H1 (cell line): ENCODE measurements around the gene ARHGAP28. TPM values are rescaled to one million over a fixed set of nuclear protein-coding genes. Genes with fewer than 3 reads are reported as not detected.
"Not testable (repeated sequence)": the region's sequence is repeated elsewhere in the genome, so short reads cannot be mapped to it uniquely, and the experiment has no call there.

ENCODE experiments used
- CTCF ChIA-PET: fragments of 300-600 bp; sonication (Branson Sonifier 250); formaldehyde crosslinking; loops from one replicate; lab custom pipeline; 2021; ENCODE audit not compliant: partially characterized antibody; lab: Charles Lee
- POLR2A ChIA-PET: fragments of 300-600 bp; sonication (Branson Sonifier 250); formaldehyde crosslinking; loops from one replicate; lab custom pipeline; 2021; ENCODE audit warnings: inconsistent platforms; ENCODE audit not compliant: partially characterized antibody; lab: Charles Lee
- DNase-seq, 2 experiments: peaks; one replicate each; pipeline versions ENCODE4 v3.0.0 to v3.0.0-alpha.2; 2010 to 2022; ENCODE audit warnings: low spot score in 2 of 2, low read depth in 1 of 2, mixed read lengths in 1 of 2
- FAIRE-seq: peaks from 2 replicates; lab custom pipeline; 2011; peaks lifted over from hg19 to GRCh38; lab: Jason Lieb, UNC
- H2AFZ ChIP-seq: 2 replicates; pipeline ENCODE4 v1.8.1; 2012; ENCODE audit warnings: low read length, inconsistent platforms
- H2AK5ac ChIP-seq: 2 replicates; pipeline ENCODE4 v1.6.1; 2013; ENCODE audit warnings: low read depth, low read length
- H2BK120ac ChIP-seq: replicated peaks from 2 replicates; pipeline ENCODE3; 2013; ENCODE audit warnings: low read depth, low read length, inconsistent platforms
- H2BK12ac ChIP-seq: 2 replicates; pipeline ENCODE4 v1.6.1; 2013; ENCODE audit warnings: low read depth, low read length
- H2BK15ac ChIP-seq: 2 replicates; pipeline ENCODE4 v1.6.1; 2013; ENCODE audit warnings: low read length
- H2BK20ac ChIP-seq: 2 replicates; pipeline ENCODE4 v1.6.1; 2013; ENCODE audit warnings: low read length
- H2BK5ac ChIP-seq: 2 replicates; pipeline ENCODE4 v1.6.1; 2013; ENCODE audit warnings: low read depth, low read length
- H3K14ac ChIP-seq: 2 replicates; pipeline ENCODE4 v1.6.1; 2013; ENCODE audit warnings: inconsistent platforms; ENCODE audit not compliant: insufficient read length
- H3K18ac ChIP-seq: 2 replicates; pipeline ENCODE4 v1.6.1; 2013; ENCODE audit warnings: low read length; ENCODE audit errors: extremely low read depth
- H3K23ac ChIP-seq: 2 replicates; pipeline ENCODE4 v1.6.1; 2013; ENCODE audit warnings: inconsistent platforms; ENCODE audit not compliant: insufficient read length
- H3K23me2 ChIP-seq: 2 replicates; pipeline ENCODE4 v1.6.1; 2013; ENCODE audit warnings: low read depth, low read length
- H3K27ac ChIP-seq: 2 replicates; pipeline ENCODE4 v1.6.1; 2011; ENCODE audit warnings: low read depth, low read length, inconsistent platforms
- H3K27me3 ChIP-seq, 4 experiments: replicated peaks in 1 of 4; 1 replicate in 1 of 4; 2 replicates in 3 of 4; pipeline versions ENCODE4 v1.6.1 to v1.8.1; 2011 to 2013; ENCODE audit warnings: low read length in 3 of 4, mild to moderate bottlenecking in 3 of 4, inconsistent platforms in 2 of 4, mixed read lengths in 2 of 4, moderate library complexity in 1 of 4; ENCODE audit not compliant: control insufficient read depth in 3 of 4, insufficient read depth in 3 of 4; ENCODE audit errors: extremely low read depth in 1 of 4
- H3K36me3 ChIP-seq, 4 experiments: 2 replicates each; pipeline versions ENCODE4 v1.6.1 to v1.8.1; 2011 to 2013; ENCODE audit warnings: mild to moderate bottlenecking in 4 of 4, low read length in 3 of 4, moderate library complexity in 2 of 4, control low read depth in 1 of 4, inconsistent platforms in 1 of 4; ENCODE audit not compliant: insufficient read depth in 4 of 4, control insufficient read depth in 2 of 4
- H3K4ac ChIP-seq: replicated peaks from 2 replicates; pipeline ENCODE3; 2013; ENCODE audit warnings: low read length, low read depth, mixed read lengths, inconsistent platforms; ENCODE audit not compliant: insufficient read length
- H3K4me1 ChIP-seq, 4 experiments: replicated peaks in 1 of 4; 1 replicate in 1 of 4; 2 replicates in 3 of 4; pipeline versions ENCODE4 v1.6.1 to v1.8.1; 2011 to 2013; ENCODE audit warnings: low read length in 3 of 4, inconsistent platforms in 2 of 4, mixed read lengths in 1 of 4; ENCODE audit not compliant: insufficient read depth in 4 of 4, control insufficient read depth in 3 of 4
- H3K4me2 ChIP-seq, 2 experiments: 2 replicates each; pipeline versions ENCODE4 v1.6.1 to v1.8.1; 2011 to 2013; ENCODE audit warnings: low read depth in 2 of 2, low read length in 2 of 2, control low read depth in 1 of 2, inconsistent platforms in 1 of 2, mild to moderate bottlenecking in 1 of 2; ENCODE audit not compliant: insufficient read depth in 1 of 2
- H3K4me3 ChIP-seq, 4 experiments: fragments of 200-600, 300-600 bp in 1 of 4; sonication (generic), shearing (Covaris generic), sonication (Bioruptor Twin) in 1 of 4; 2 replicates each; pipeline versions ENCODE4 v1.5.1 to v1.8.1; 2011 to 2016; ENCODE audit warnings: low read length in 4 of 4, low read depth in 3 of 4, control low read depth in 2 of 4, inconsistent platforms in 2 of 4, mild to moderate bottlenecking in 2 of 4, mixed read lengths in 1 of 4, moderate library complexity in 1 of 4; ENCODE audit not compliant: insufficient read depth in 2 of 4; ENCODE audit errors: extremely low read depth in 1 of 4
- H3K56ac ChIP-seq: replicated peaks from 2 replicates; pipeline ENCODE3; 2013; ENCODE audit warnings: low read depth, mild to moderate bottlenecking, mixed read lengths, low read length, inconsistent platforms; ENCODE audit not compliant: insufficient read length
- H3K79me1 ChIP-seq: 2 replicates; pipeline ENCODE4 v1.6.1; 2013; ENCODE audit warnings: low read depth, low read length, control low read depth
- H3K79me2 ChIP-seq, 2 experiments: 2 replicates each; pipeline versions ENCODE4 v1.6.1 to v1.8.1; 2012 to 2013; ENCODE audit warnings: low read length in 2 of 2, mild to moderate bottlenecking in 2 of 2, inconsistent platforms in 1 of 2; ENCODE audit not compliant: insufficient read depth in 2 of 2, control insufficient read depth in 1 of 2
- H3K9ac ChIP-seq, 4 experiments: replicated peaks in 1 of 4; 1 replicate in 1 of 4; 2 replicates in 3 of 4; pipeline versions ENCODE4 v1.6.1 to v1.8.1; 2011 to 2013; ENCODE audit warnings: low read depth in 3 of 4, low read length in 3 of 4, control low read depth in 2 of 4, mild to moderate bottlenecking in 2 of 4, moderate library complexity in 2 of 4, inconsistent platforms in 1 of 4; ENCODE audit errors: extremely low read depth in 1 of 4
- H3K9me3 ChIP-seq, 2 experiments: 2 replicates each; pipeline versions ENCODE4 v1.6.1 to v1.8.1; 2012 to 2013; ENCODE audit warnings: mild to moderate bottlenecking in 2 of 2, moderate library complexity in 2 of 2, control low read depth in 1 of 2, inconsistent platforms in 1 of 2, low read depth in 1 of 2, low read length in 1 of 2, mixed read lengths in 1 of 2; ENCODE audit not compliant: insufficient read depth in 2 of 2
- H4K20me1 ChIP-seq, 2 experiments: replicated peaks in 1 of 2; 2 replicates each; pipeline versions ENCODE3 to v1.8.1; 2011 to 2013; ENCODE audit warnings: inconsistent platforms in 2 of 2, low read length in 2 of 2, mild to moderate bottlenecking in 1 of 2; ENCODE audit not compliant: insufficient read depth in 2 of 2, control insufficient read depth in 1 of 2
- H4K5ac ChIP-seq: 2 replicates; pipeline ENCODE4 v1.6.1; 2013; ENCODE audit warnings: low read length, low read depth, mixed read lengths, inconsistent platforms; ENCODE audit not compliant: insufficient read length
- H4K8ac ChIP-seq: 2 replicates; pipeline ENCODE4 v1.8.0; 2013; ENCODE audit warnings: mild to moderate bottlenecking, moderate library complexity, low read length, inconsistent platforms; ENCODE audit not compliant: insufficient read depth; ENCODE audit errors: extremely low read depth
- H4K91ac ChIP-seq: replicated peaks from 2 replicates; pipeline ENCODE3; 2013; ENCODE audit warnings: low read length, mixed read lengths, inconsistent platforms; ENCODE audit not compliant: insufficient read length
- WGBS, 2 experiments: shearing (Covaris generic) in 1 of 2; methylation state at CpG; one replicate each; pipeline versions ENCODE4 v1.1.6 to v1.1.7; 2013 to 2015; ENCODE audit warnings: low lambda C conversion rate in 2 of 2, mixed read lengths in 2 of 2, inconsistent platforms in 1 of 2, low coverage in 1 of 2, missing lambda C conversion rate in 1 of 2; ENCODE audit not compliant: insufficient replicate concordance in 2 of 2, insufficient coverage in 1 of 2, insufficient read length in 1 of 2; ENCODE audit errors: extremely low coverage in 1 of 2, missing lambda C conversion rate in 1 of 2; 5-methylcytosine and 5-hydroxymethylcytosine counted together
- polyA plus RNA-seq, 7 experiments: library from polyadenylated mRNA; depleted of rRNA in 3 of 7; stranded (reverse) in 5 of 7; unstranded in 2 of 7; fragments of >200 nt in 5 of 7; fragments of 200-250 nt in 2 of 7; gene quantifications; 1 replicate in 5 of 7; 2 replicates in 1 of 7; 4 replicates in 1 of 7; pipeline versions ENCODE4 v1.2.1 to v1.2.3, GENCODE V29; 2011 to 2013; ENCODE audit warnings: missing spikeins in 2 of 7, mixed read lengths in 2 of 7
- total RNA-seq: library from RNA; stranded (reverse); fragmentation: NEBNext Ultra II Directional; extraction: Animal tissue kit (Norgen Biotek cat#: 25700); gene quantifications from 2 replicates; pipeline ENCODE4 v1.2.1, GENCODE V29; 2021

Gene ARHGAP28
- total and polyA plus RNA-seq, 2 of the 8 experiments (the other 6 are each of a cell fraction or from before 2014, with no cell fraction given) = 2.9 to 14.4 TPM

DNA sequence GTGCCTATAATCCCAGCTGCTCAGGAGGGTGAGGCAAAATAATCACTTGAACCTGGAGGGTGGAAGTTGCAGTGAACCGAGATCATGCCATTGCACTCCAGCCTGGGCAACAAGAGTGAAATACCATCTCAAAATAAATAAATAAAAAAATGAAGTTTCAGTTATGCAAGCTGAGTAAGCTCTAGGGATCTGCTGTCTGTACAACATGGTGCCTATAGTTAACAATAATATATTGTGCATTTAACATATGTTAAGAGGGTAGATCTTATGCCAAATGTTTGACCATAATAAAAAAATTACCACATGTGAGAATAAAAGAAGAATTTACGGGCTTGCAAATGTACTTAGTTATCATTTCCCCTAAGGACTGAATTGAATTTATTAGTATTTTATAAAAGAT, 208.9 kb downstream of the ARHGAP28 start:
- H4K5ac ChIP-seq, H3K4me3 ChIP-seq, H4K8ac ChIP-seq, POLR2A ChIA-PET, H2AK5ac ChIP-seq, H3K27ac ChIP-seq, H2AFZ ChIP-seq, H4K91ac ChIP-seq, CTCF ChIA-PET, H2BK20ac ChIP-seq, H3K9me3 ChIP-seq, FAIRE-seq, H3K79me1 ChIP-seq, H2BK12ac ChIP-seq, H3K14ac ChIP-seq, H3K56ac ChIP-seq, H2BK5ac ChIP-seq, H4K20me1 ChIP-seq, H3K4ac ChIP-seq, H3K23me2 ChIP-seq, H3K9ac ChIP-seq, H2BK120ac ChIP-seq, H2BK15ac ChIP-seq, H3K18ac ChIP-seq, H3K79me2 ChIP-seq, H3K23ac ChIP-seq, H3K4me1 ChIP-seq, H3K4me2 ChIP-seq, H3K27me3 ChIP-seq, DNase-seq: not testable (repeated sequence)
- WGBS, 2 experiments = 84% methylated on average over 2 of the region's 2 CpGs; no CpG with 5 or more reads in 1 of the 2 experiments
- peaks cover 3 to 15% (median 10%) of the 10 kb centered on the region in 4 experiments for H3K36me3 ChIP-seq
